HCT116 (cell line): ENCODE measurements around the gene SMG6.

Experiments used
- CBX3 ChIP-seq: IDR thresholded peaks from 2 replicates; pipeline ENCODE4 v1.6.1; 2012; ENCODE audit warnings: low read depth
- EGR1 ChIP-seq: IDR thresholded peaks from 2 replicates; pipeline ENCODE4 v1.6.1; 2012; ENCODE audit warnings: low read depth
- ELF1 ChIP-seq: IDR thresholded peaks from 2 replicates; pipeline ENCODE4 v1.6.1; 2012; ENCODE audit warnings: low read depth, borderline replicate concordance
- EZH2 ChIP-seq: fragments of 200-600 bp; sonication (generic); IDR thresholded peaks from 2 replicates; pipeline ENCODE4 v1.6.1; 2017; ENCODE audit warnings: antibody characterized with exemption, mixed run types
- EZH2phosphoT487 ChIP-seq: fragments of 200-600 bp; IDR thresholded peaks from 2 replicates; pipeline ENCODE4 v1.6.1; 2018; ENCODE audit warnings: antibody characterized with exemption, borderline replicate concordance
- POLR2A ChIP-seq: IDR thresholded peaks from 2 replicates; pipeline ENCODE4 v1.7.0; 2011; ENCODE audit warnings: borderline replicate concordance; ENCODE audit not compliant: insufficient read depth, insufficient read length; ENCODE audit errors: extremely low read depth
- POLR2AphosphoS5 ChIP-seq: IDR thresholded peaks from 2 replicates; pipeline ENCODE4 v1.6.1; 2011; ENCODE audit warnings: mild to moderate bottlenecking, low read depth, low read length, moderate library complexity
- SIN3A ChIP-seq: IDR thresholded peaks from 2 replicates; pipeline ENCODE4 v1.6.1; 2012; ENCODE audit warnings: low read depth
- YY1 ChIP-seq: IDR thresholded peaks from 2 replicates; pipeline ENCODE4 v1.6.1; 2011; ENCODE audit warnings: low read length, low read depth, moderate library complexity, mild to moderate bottlenecking; ENCODE audit not compliant: insufficient replicate concordance; ENCODE audit errors: extremely low read depth
- ZBTB33 ChIP-seq: IDR thresholded peaks from 2 replicates; pipeline ENCODE4 v1.6.1; 2011; ENCODE audit warnings: mild to moderate bottlenecking, low read length, moderate library complexity; ENCODE audit not compliant: insufficient replicate concordance; ENCODE audit errors: extremely low read depth
- ZFX ChIP-seq: fragments of 450-650 bp; IDR thresholded peaks from 2 replicates; pipeline ENCODE4 v1.6.1; 2017
- TF ChIP-seq, protein P1 (sequence below), 3 experiments: fragments of 200-600 bp in 1 of 3; sonication (generic) in 1 of 3; IDR thresholded peaks in 2 of 3; conservative IDR thresholded peaks in 1 of 3; 2 replicates each; pipeline ENCODE4 v1.5.1; 2012 to 2017; ENCODE audit warnings: low read depth in 2 of 3, low read length in 2 of 3, antibody characterized with exemption in 1 of 3, borderline replicate concordance in 1 of 3, control low read depth in 1 of 3, mild to moderate bottlenecking in 1 of 3, mixed read lengths in 1 of 3, mixed run types in 1 of 3, moderate library complexity in 1 of 3; ENCODE audit not compliant: insufficient read depth in 1 of 3
- TF ChIP-seq, protein P2 (sequence below): IDR thresholded peaks from 2 replicates; pipeline ENCODE4 v1.6.1; 2012

GRCh38 chr17:2102931-2103809, 200.4 kb downstream of the SMG6 start:
- TF ChIP-seq ELF1, result no peak
- TF ChIP-seq, protein P1, sequence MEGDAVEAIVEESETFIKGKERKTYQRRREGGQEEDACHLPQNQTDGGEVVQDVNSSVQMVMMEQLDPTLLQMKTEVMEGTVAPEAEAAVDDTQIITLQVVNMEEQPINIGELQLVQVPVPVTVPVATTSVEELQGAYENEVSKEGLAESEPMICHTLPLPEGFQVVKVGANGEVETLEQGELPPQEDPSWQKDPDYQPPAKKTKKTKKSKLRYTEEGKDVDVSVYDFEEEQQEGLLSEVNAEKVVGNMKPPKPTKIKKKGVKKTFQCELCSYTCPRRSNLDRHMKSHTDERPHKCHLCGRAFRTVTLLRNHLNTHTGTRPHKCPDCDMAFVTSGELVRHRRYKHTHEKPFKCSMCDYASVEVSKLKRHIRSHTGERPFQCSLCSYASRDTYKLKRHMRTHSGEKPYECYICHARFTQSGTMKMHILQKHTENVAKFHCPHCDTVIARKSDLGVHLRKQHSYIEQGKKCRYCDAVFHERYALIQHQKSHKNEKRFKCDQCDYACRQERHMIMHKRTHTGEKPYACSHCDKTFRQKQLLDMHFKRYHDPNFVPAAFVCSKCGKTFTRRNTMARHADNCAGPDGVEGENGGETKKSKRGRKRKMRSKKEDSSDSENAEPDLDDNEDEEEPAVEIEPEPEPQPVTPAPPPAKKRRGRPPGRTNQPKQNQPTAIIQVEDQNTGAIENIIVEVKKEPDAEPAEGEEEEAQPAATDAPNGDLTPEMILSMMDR (IDR thresholded peaks at IDR 0.05 in 2 of 3, conservative IDR thresholded peaks at IDR 0.05 in 1 of 3; ENCODE audit: borderline replicate concordance in 1 of 3, insufficient read depth in 1 of 3, low read depth in 2 of 3, low read length in 2 of 3), result no peak
- TF ChIP-seq, protein P2, sequence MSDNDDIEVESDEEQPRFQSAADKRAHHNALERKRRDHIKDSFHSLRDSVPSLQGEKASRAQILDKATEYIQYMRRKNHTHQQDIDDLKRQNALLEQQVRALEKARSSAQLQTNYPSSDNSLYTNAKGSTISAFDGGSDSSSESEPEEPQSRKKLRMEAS, result no peak
- no peak for TF ChIP-seq EZH2
- no peak for TF ChIP-seq POLR2AphosphoS5
- TF ChIP-seq EZH2phosphoT487, result no peak
- TF ChIP-seq EGR1, result no peak
- no peak for TF ChIP-seq CBX3
- no peak for TF ChIP-seq SIN3A
- TF ChIP-seq POLR2A, result no peak
- TF ChIP-seq ZFX, result no peak
- no peak for TF ChIP-seq ZBTB33
- TF ChIP-seq YY1, result no peak
